Uterus (tissue), 4 donors: ENCODE data around the gene VDAC1. TPM values are rescaled to one million over a fixed set of nuclear protein-coding genes. Genes with fewer than 3 reads are reported as not detected.
"Not testable (repeated sequence)": the region's sequence is repeated elsewhere in the genome, so short reads cannot be mapped to it uniquely, and the experiment has no call there.

Source experiments
- DNase-seq, 2 donors: peaks; one replicate each; pipeline ENCODE4 v3.0.0-alpha.2; 2019 to 2020
- H3K27ac ChIP-seq, 2 donors: fragments of 200-600 bp; sonication (generic); 1 replicate in 1 of 2; 2 replicates in 1 of 2; pipeline ENCODE4 v1.5.1; 2016 to 2018
- H3K27me3 ChIP-seq, 2 donors: fragments of 200-600 bp; sonication (generic); one replicate each; pipeline ENCODE4 v1.5.1; 2018 to 2019; ENCODE audit warnings: control low read depth in 1 of 2
- H3K36me3 ChIP-seq, 2 donors: fragments of 200-600 bp; sonication (generic); one replicate each; pipeline ENCODE4 v1.5.1; 2019; ENCODE audit warnings: control low read depth in 1 of 2
- H3K4me1 ChIP-seq, 2 donors: fragments of 200-600 bp; sonication (generic); one replicate each; pipeline ENCODE4 v1.5.1; 2018 to 2019; ENCODE audit warnings: control low read depth in 1 of 2
- H3K4me3 ChIP-seq, 2 donors: fragments of 200-600 bp; sonication (generic); 1 replicate in 1 of 2; 2 replicates in 1 of 2; pipeline ENCODE4 v1.5.1; 2018 to 2019; ENCODE audit warnings: mild to moderate bottlenecking in 1 of 2
- H3K9me3 ChIP-seq, 2 donors: fragments of 200-600 bp; sonication (generic); one replicate each; pipeline ENCODE4 v1.5.1; 2019; ENCODE audit warnings: control low read depth in 1 of 2
- CTCF ChIP-seq, 4 experiments: fragments of 200-600 bp in 2 of 4; fragments of 450-650 bp in 2 of 4; sonication (generic) in 2 of 4; IDR thresholded peaks; one replicate each; pipeline ENCODE4 v1.5.1; 2016 to 2019; ENCODE audit warnings: antibody characterized with exemption in 4 of 4, mild to moderate bottlenecking in 2 of 4, moderate library complexity in 1 of 4
- POLR2A ChIP-seq, 2 donors: fragments of 450-650 bp; IDR thresholded peaks; one replicate each; pipeline ENCODE4 v1.6.1; 2016; ENCODE audit warnings: antibody characterized with exemption in 2 of 2, mild to moderate bottlenecking in 1 of 2, moderate library complexity in 1 of 2
- intact Hi-C: fragments of 100-400 bp; cut with DNase I; formaldehyde crosslinking; loops from one replicate; pipeline ENCODE4 v1.15.1; 2023; ENCODE audit warnings: low total_unique reads
- total RNA-seq, 4 donors: library from RNA; depleted of rRNA in 3 of 4; stranded (reverse); fragments of >200 nt in 3 of 4; gene quantifications; one replicate each; pipeline versions ENCODE4 v1.1.0 to v1.2.4, GENCODE V29; 2014 to 2023
- donor health status: DM: yes; HTN: yes; CAD: no.

Gene VDAC1
- total RNA-seq, 4 donors from 2014 or later, result 19.4 to 112 (median 79.8) TPM

DNA sequence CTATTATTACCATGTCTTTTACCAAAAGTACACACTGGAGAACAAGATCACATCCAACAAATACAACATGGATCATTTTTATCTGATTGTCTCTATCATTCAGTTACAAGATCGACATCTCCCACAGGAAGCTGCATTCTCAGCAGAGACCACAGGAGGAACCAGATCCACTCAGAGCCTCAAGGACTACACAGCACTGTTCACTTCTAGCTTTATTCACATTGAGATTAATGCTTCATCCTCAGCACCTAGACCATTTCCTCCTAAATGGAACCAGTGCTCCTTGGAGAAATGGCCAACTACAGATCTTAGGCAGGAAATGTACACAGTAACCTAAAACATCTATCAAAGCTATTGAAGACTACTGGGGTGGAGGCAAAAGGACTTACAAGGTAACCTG lies 23.1 kb downstream of the VDAC1 start:
- Histone ChIP-seq H3K27me3 (no peaks in the 10 kb centered on the region), H3K9me3 (no peaks in the 10 kb centered on the region), H3K36me3 (no peaks in the 10 kb centered on the region), H3K4me1 (no peaks in the 10 kb centered on the region), H3K4me3 (no peak overlapping the region), H3K27ac (no peak overlapping the region)
- intact Hi-C loops, result no loop called here
- TF ChIP-seq POLR2A (IDR thresholded peaks at IDR 0.05) (no peak), CTCF (IDR thresholded peaks at IDR 0.05) (no peak)
- DNase-seq, result no peak

GRCh38 chr5:133980652-133981051 lies 24.1 kb downstream of the VDAC1 start:
- Histone ChIP-seq H3K27me3 (no peaks in the 10 kb centered on the region), H3K27ac (no peak overlapping the region), H3K36me3 (no peaks in the 10 kb centered on the region), H3K4me1 (no peaks in the 10 kb centered on the region), H3K4me3 (no peak overlapping the region), H3K9me3 (no peaks in the 10 kb centered on the region)
- no peak for DNase-seq
- intact Hi-C loops, result no loop called here
- TF ChIP-seq POLR2A (IDR thresholded peaks at IDR 0.05), result no peak
- no peak for TF ChIP-seq CTCF (IDR thresholded peaks at IDR 0.05)

GRCh38 chr5:133978943-133979342 lies 25.8 kb downstream of the VDAC1 start:
- intact Hi-C loops, result no loop called here
- no peak for DNase-seq
- H3K4me1 ChIP-seq, result no peaks in the 10 kb centered on the region
- TF ChIP-seq POLR2A (IDR thresholded peaks at IDR 0.05), result no peak
- TF ChIP-seq CTCF (IDR thresholded peaks at IDR 0.05), result no peak
- H3K9me3 ChIP-seq, result no peaks in the 10 kb centered on the region
- no peak overlapping the region for H3K4me3 ChIP-seq
- no peak overlapping the region for H3K27ac ChIP-seq
- H3K27me3 ChIP-seq, result no peaks in the 10 kb centered on the region
- no peaks in the 10 kb centered on the region for H3K36me3 ChIP-seq

DNA sequence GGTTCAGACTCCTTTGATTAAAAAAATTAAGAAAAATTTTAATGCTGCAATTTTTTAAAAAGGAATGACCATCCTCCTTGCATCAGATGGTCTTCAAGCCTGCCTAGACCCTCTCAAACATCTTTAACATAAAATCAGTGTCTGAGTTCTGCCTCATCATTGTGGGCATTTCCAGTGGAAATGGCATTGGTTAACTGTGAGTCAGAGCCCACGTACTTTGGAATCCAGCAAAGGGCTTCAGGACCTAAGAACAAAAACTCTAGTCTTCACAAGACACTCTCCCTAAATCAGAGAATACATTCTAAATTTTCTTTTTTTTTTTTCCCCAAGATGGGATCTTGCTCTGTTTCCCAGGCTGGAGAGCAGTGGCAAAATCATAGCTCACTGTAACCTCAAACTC lies 26.9 kb downstream of the VDAC1 start:
- no peaks in the 10 kb centered on the region for H3K27me3 ChIP-seq
- H3K4me3 ChIP-seq, result no peak overlapping the region
- no peaks in the 10 kb centered on the region for H3K36me3 ChIP-seq
- H3K9me3 ChIP-seq, result no peaks in the 10 kb centered on the region
- TF ChIP-seq POLR2A (IDR thresholded peaks at IDR 0.05) (no peak), CTCF (IDR thresholded peaks at IDR 0.05) (no peak)
- no peak overlapping the region for H3K27ac ChIP-seq
- H3K4me1 ChIP-seq, result no peaks in the 10 kb centered on the region
- DNase-seq, result no peak
- intact Hi-C loops, result no loop called here

DNA sequence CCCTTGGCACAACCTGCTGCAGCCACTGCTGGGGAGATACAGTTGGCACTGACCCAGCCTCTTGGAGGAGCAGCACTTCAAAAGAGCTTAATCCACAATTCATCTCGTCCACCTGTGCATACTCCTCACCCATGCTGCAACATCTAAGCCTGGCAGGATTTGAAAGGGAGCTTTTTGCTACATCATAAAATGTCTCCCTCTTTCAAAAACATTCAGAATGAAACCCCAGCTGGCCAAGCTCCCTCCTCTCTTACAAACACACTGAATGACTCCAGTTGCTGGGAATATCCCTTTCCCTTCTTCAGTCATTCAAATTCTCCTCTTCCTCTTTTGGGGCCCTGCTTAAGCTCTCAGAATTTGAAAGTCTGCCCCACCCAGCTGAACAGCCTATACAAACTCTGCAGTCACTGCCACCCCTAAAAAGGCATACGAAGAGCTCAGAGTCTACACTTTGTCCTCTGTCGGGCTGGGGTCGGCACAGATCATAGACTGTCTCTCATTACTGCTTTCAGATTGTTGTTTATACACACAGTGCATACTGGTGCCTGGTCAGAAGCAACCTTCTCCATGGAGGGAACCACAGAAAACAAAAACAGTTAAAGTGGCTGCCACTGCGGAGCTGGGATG lies 27.5 kb downstream of the VDAC1 start:
- DNase-seq, result no peak
- Histone ChIP-seq H3K36me3 (no peaks in the 10 kb centered on the region), H3K4me3 (no peak overlapping the region), H3K27me3 (no peaks in the 10 kb centered on the region), H3K4me1 (no peaks in the 10 kb centered on the region), H3K27ac (no peak overlapping the region), H3K9me3 (no peaks in the 10 kb centered on the region)
- intact Hi-C loops, result no loop called here
- TF ChIP-seq POLR2A (IDR thresholded peaks at IDR 0.05), result no peak
- no peak for TF ChIP-seq CTCF (IDR thresholded peaks at IDR 0.05)

- H3K9me3 ChIP-seq, H3K4me1 ChIP-seq, H3K27me3 ChIP-seq, H3K36me3 ChIP-seq, DNase-seq, intact Hi-C loops, H3K27ac ChIP-seq, H3K4me3 ChIP-seq: not testable (repeated sequence)
Observed at GRCh38 chr5:133975546-133975945, 29.2 kb downstream of the VDAC1 start.
